Thoracic aorta (tissue), 2 donors: ENCODE data around the gene CLCNKA. TPM values are rescaled to one million over a fixed set of nuclear protein-coding genes. Genes with fewer than 3 reads are reported as not detected.
"Not testable (repeated sequence)": the region's sequence is repeated elsewhere in the genome, so short reads cannot be mapped to it uniquely, and the experiment has no call there.

ENCODE experiments used
- ATAC-seq: fragments of 150-250 bp; one replicate; pipeline ENCODE4 v1.8.0; 2017; ENCODE audit warnings: low read depth; ENCODE audit not compliant: insufficient number of reproducible peaks, low FRiP score
- DNase-seq: peaks from one replicate; pipeline ENCODE4 v3.0.0-alpha.2; 2020; ENCODE audit warnings: low spot score
- H3K27ac ChIP-seq, 2 donors: fragments of 200-600 bp; sonication (generic); 1 replicate in 1 of 2; 2 replicates in 1 of 2; pipeline ENCODE4 v1.5.1; 2016; ENCODE audit warnings: mild to moderate bottlenecking in 2 of 2, moderate library complexity in 2 of 2
- H3K27me3 ChIP-seq: fragments of 200-600 bp; sonication (generic); replicated peaks from 2 replicates; pipeline ENCODE4 v1.6.0; 2016; ENCODE audit warnings: mild to moderate bottlenecking; ENCODE audit not compliant: insufficient read depth
- H3K36me3 ChIP-seq: fragments of 200-600 bp; sonication (generic); one replicate; pipeline ENCODE4 v1.5.1; 2016
- H3K4me1 ChIP-seq, 2 donors: fragments of 200-600 bp; sonication (generic); 1 replicate in 1 of 2; 2 replicates in 1 of 2; pipeline versions ENCODE4 v1.5.1 to v1.6.0; 2016; ENCODE audit warnings: low read depth in 2 of 2, mild to moderate bottlenecking in 1 of 2; ENCODE audit not compliant: control insufficient read depth in 1 of 2
- H3K4me3 ChIP-seq: fragments of 200-600 bp; sonication (generic); 2 replicates; pipeline ENCODE4 v1.5.1; 2016; ENCODE audit warnings: mild to moderate bottlenecking
- H3K9me3 ChIP-seq: fragments of 200-600 bp; sonication (generic); 2 replicates; pipeline ENCODE4 v1.5.1; 2016
- CTCF ChIP-seq: fragments of 200-600 bp; sonication (generic); IDR thresholded peaks from one replicate; pipeline ENCODE4 v1.5.1; 2019; ENCODE audit warnings: antibody characterized with exemption
- total RNA-seq, 2 donors: library from RNA; depleted of rRNA; stranded (reverse); fragments of >200 nt; gene quantifications; one replicate each; pipeline versions ENCODE4 v1.1.0 to v1.2.3, GENCODE V29; 2016

Gene CLCNKA
- total RNA-seq, 2 donors from 2014 or later, result 4.7 TPM; not detected in 1

- H3K4me3 ChIP-seq, H3K4me1 ChIP-seq, DNase-seq, H3K36me3 ChIP-seq, H3K9me3 ChIP-seq, H3K27ac ChIP-seq, H3K27me3 ChIP-seq, ATAC-seq: not testable (repeated sequence)
Measured at GRCh38 chr1:16058394-16059120, 36.7 kb downstream of the CLCNKA start.

DNA sequence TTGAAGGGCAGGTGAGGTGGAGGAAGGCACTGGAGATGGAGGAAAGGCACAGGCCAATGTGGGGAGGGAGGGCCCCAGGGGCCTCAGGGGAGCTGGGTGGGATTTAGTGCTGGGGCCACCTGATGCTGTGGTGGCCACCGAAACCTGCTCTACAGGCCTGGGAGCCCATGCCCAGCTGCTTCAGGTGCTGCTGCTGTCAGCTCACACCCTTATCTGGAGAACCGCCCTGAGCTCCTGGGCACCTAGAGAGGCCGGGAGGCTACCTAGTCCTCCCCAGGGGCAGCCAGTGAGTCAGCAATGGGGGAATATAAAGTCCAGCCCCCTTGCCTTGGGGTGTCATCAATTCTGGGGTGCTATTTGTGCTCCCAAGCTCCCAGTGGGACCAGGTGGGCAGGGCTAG is 39.4 kb downstream of the CLCNKA start:
- no peak overlapping the region for H3K27ac ChIP-seq
- H3K36me3 ChIP-seq, result no peaks in the 10 kb centered on the region
- H3K4me3 ChIP-seq, result no peak overlapping the region
- DNase-seq, result no peak
- H3K9me3 ChIP-seq, result no peaks in the 10 kb centered on the region
- TF ChIP-seq CTCF, result no peak
- H3K4me1 ChIP-seq, result peaks cover 0 to 9% of the 10 kb centered on the region in 2 donors
- no peaks in the 10 kb centered on the region for H3K27me3 ChIP-seq
- no peak for ATAC-seq

- not testable (repeated sequence) for H3K9me3 ChIP-seq, H3K36me3 ChIP-seq, H3K27ac ChIP-seq, H3K4me1 ChIP-seq, H3K4me3 ChIP-seq, DNase-seq, ATAC-seq, H3K27me3 ChIP-seq
Measured at GRCh38 chr1:16061989-16062686, 40.3 kb downstream of the CLCNKA start.

GRCh38 chr1:16062687-16063075 is 40.8 kb downstream of the CLCNKA start:
- not testable (repeated sequence) for H3K27ac ChIP-seq, H3K9me3 ChIP-seq, DNase-seq, H3K27me3 ChIP-seq, H3K4me3 ChIP-seq, H3K36me3 ChIP-seq, ATAC-seq
- peaks cover 0 to 11% of the 10 kb centered on the region in 2 donors for H3K4me1 ChIP-seq

DNA sequence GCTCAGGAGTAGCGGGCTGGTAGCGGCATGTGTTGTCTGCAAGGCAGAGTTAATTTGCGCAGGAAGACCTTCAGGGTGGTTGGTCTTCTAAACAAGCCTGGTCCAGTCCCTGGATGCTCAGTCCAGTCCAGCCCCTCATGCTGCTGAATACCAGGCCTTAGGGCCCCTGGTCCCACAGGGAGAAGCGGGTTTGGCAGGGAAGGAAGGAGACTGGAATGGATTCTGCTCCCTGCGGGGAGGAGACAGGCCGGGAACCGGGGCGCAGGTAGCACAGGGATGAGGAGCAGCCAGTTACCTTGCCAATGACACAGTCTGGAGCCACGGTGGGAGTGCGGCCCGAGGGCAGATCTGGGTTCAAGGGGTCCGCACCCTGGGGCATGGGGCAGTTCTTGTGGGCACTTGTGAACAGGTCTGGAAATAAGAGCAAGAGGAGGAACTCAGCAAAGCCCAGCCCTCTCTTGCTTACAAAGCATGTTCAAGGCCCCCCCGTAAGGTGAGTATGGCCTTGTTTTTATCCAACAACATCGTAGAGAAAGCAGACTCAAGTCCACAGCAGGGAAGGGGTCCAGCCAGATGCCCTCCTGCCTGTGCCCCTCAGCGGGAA is 41.5 kb downstream of the CLCNKA start:
- Histone ChIP-seq H3K36me3 (no peaks in the 10 kb centered on the region), H3K4me3 (no peak overlapping the region), H3K27ac (no peak overlapping the region), H3K9me3 (no peaks in the 10 kb centered on the region), H3K4me1 (peaks cover 4 to 18% of the 10 kb centered on the region in 2 donors), H3K27me3 (no peaks in the 10 kb centered on the region)
- ATAC-seq (no peak), DNase-seq (no peak)
- no peak for TF ChIP-seq CTCF

GRCh38 chr1:16063921-16064320 is 42.1 kb downstream of the CLCNKA start:
- no peak for TF ChIP-seq CTCF
- H3K27ac ChIP-seq, result no peak overlapping the region
- ATAC-seq, result no peak

More at GRCh38 chr1:16063921-16064320, 42.1 kb downstream of the CLCNKA start:
- Histone ChIP-seq H3K4me3 (no peak overlapping the region), H3K36me3 (no peaks in the 10 kb centered on the region), H3K9me3 (no peaks in the 10 kb centered on the region), H3K27me3 (no peaks in the 10 kb centered on the region), H3K4me1 (peaks cover 4 to 23% of the 10 kb centered on the region in 2 donors)
- DNase-seq, result no peak
